Body of pancreas (tissue), 4 donors: ENCODE data around the gene PDF.

Experiments used
- CTCF ChIP-seq, 7 experiments: fragments of 450-650 bp in 4 of 7; fragments of 200-600 bp in 3 of 7; sonication (generic) in 3 of 7; IDR thresholded peaks; one replicate each; pipeline ENCODE4 v1.5.1; 2016 to 2019; ENCODE audit warnings: antibody characterized with exemption in 7 of 7
- POLR2A ChIP-seq, 3 donors: fragments of 450-650 bp; IDR thresholded peaks; one replicate each; pipeline ENCODE4 v1.6.1; 2016; ENCODE audit warnings: antibody characterized with exemption in 3 of 3, mild to moderate bottlenecking in 2 of 3

GRCh38 chr16:69338557-69339288 lies 8.3 kb upstream of the PDF start:
- no peak for TF ChIP-seq CTCF (IDR thresholded peaks at IDR 0.05)
- no peak for TF ChIP-seq POLR2A (IDR thresholded peaks at IDR 0.05)
